ENCODE measurements around the gene VPREB1.
"Not testable (repeated sequence)": the region's sequence is repeated elsewhere in the genome, so short reads cannot be mapped to it uniquely, and the experiment has no call there.

VPREB1 gene

GRCh38 chr22:22244316-22245250 lies at the start of gene VPREB1:
Gene VPREB1, plus strand, starts transcription at chr22:22244786. Its CDS starts 28 bp downstream, at chr22:22244814.
- DNase-seq (ENCODE audit: insufficient read length, low spot score), result no peak
- no peak for FAIRE-seq

- FAIRE-seq, result no peak
- no peak for DNase-seq (ENCODE audit: insufficient read length, low spot score)
These were observed 49.7 kb upstream of the VPREB1 start for GRCh38 chr22:22194931-22195264.

GRCh38 chr22:22195265-22196017 lies 49.1 kb upstream of the VPREB1 start:
- peak; percentile 49 for DNase-seq (ENCODE audit: insufficient read length, low spot score)
- no peak for FAIRE-seq

- no peak for FAIRE-seq
These were observed 48.5 kb upstream of the VPREB1 start for GRCh38 chr22:22196018-22196533.

DNA sequence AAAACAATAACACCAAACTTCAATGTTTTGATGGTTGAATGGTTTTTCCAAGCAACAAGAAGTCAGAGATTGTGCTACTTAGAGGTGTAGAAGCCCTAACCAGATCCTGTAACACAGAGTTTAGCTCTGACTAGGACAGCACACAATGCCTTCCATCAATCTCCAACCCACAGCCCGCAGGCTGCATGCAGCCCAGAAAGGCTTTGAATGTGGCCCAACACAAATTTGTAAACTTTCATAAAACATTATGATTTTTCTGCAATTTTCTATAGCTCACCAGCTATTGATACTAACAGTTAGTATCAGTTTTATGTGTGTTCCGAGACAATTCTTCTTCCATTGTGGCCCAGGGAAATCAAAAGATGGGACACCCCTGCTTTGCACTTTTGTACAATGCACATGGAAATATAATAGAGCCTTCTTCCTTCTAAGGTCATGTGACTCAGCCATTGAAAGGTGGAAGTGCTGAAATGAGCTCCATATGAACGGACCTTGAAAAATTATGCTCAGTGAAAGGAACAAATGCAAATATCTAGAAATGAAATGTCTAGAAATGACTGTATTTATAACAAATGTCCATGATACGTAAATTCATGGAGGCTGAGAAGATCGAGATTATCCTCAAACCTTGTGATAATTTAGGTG lies 47.6 kb upstream of the VPREB1 start:
- DNase-seq (ENCODE audit: insufficient read length, low spot score), result no peak
- FAIRE-seq, result no peak

More at GRCh38 chr22:22196018-22196533, 48.5 kb upstream of the VPREB1 start:
- DNase-seq (ENCODE audit: insufficient read length, low spot score), result no peak

GRCh38 chr22:22197993-22198402 lies 46.6 kb upstream of the VPREB1 start:
- DNase-seq (ENCODE audit: insufficient read length, low spot score) (no peak), FAIRE-seq (no peak)

GRCh38 chr22:22198751-22199150 lies 45.8 kb upstream of the VPREB1 start:
- FAIRE-seq, result no peak
- DNase-seq (ENCODE audit: insufficient read length, low spot score), result no peak

- DNase-seq (ENCODE audit: insufficient read length, low spot score) (no peak), FAIRE-seq (no peak)
These were observed 45.0 kb upstream of the VPREB1 start for GRCh38 chr22:22199634-22200033.

DNA sequence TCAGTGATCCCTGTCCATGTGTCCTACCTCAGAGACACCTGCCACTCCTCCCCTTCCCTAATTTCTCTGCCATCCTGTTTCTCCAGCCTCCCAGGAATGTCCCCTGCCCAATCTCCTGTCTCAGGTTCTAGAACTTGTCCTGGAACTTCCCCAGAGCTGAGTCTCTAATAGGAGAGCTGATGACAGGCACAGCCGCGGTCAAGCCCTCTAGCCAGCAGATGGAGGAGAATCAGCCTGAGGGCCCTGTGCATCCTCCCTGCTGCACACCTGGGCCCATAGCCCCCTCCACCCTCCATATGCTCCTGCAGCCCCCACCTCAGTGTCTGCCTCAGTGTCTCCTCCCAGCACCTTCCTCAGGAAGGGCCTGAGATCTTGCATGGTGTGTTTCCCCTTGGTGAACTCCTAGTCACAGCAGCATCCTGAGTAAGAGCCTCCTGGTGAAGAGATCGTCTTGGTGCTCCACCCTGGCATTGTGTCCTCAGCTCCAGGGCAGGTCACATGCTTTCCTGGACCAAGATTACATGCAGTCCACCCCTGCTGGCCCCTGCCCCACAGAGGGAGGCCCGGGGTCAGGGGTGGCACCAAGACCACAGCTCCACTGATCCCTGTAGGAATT lies 43.9 kb upstream of the VPREB1 start:
- DNase-seq (ENCODE audit: insufficient read length, low spot score) (no peak), FAIRE-seq (no peak)

GRCh38 chr22:22201185-22201929 lies 43.2 kb upstream of the VPREB1 start:
- FAIRE-seq, result no peak

GRCh38 chr22:22201930-22202343 lies 42.6 kb upstream of the VPREB1 start:
- DNase-seq (ENCODE audit: insufficient read length, low spot score) (no peak), FAIRE-seq (no peak)

More at GRCh38 chr22:22201185-22201929, 43.2 kb upstream of the VPREB1 start:
- DNase-seq (ENCODE audit: insufficient read length, low spot score), result peak; percentile 18

- FAIRE-seq (no peak), DNase-seq (ENCODE audit: insufficient read length, low spot score) (no peak)
These were observed 41.3 kb upstream of the VPREB1 start for GRCh38 chr22:22203048-22203971.

DNA sequence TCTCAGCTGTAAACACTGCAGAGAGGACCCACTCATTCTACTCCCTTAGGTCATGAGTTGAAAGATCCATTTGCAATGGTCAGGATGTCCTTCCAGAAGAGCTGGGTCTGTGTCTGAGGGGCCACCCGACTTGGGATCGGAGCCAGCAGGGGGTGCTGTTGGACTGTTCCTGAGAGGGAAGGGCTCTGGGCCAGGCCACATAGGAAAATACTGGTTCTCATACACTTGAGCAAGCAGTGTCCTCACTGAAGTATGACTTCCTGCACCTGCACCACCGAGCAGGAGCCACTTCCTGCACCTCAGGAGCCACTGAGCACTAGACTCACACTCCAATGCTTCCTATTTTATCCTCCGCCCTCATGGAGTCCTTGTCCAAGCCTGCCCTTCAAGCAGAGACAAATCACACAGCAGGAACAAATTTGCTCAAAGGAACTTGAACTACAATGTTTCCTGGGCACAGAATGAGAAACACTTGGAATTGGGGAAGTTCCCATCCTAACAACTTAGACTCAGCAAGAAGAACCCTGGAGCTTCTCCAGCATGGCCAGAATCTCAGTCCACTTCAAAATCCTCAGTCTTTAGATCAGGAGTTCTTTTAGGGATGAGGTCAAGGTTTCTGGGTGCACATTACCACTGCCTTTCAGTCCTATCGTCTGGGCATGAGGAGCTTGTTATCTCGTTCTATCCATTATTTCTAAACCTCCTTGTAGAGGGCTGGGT lies 36.6 kb upstream of the VPREB1 start:
- DNase-seq (ENCODE audit: insufficient read length, low spot score) (peak; percentile 29), FAIRE-seq (no peak)

GRCh38 chr22:22208652-22209051 lies 35.9 kb upstream of the VPREB1 start:
- DNase-seq (ENCODE audit: insufficient read length, low spot score), result no peak
- FAIRE-seq, result no peak

GRCh38 chr22:22209080-22209640 lies 35.4 kb upstream of the VPREB1 start:
- DNase-seq (ENCODE audit: insufficient read length, low spot score); FAIRE-seq: not testable (repeated sequence)

- DNase-seq (ENCODE audit: insufficient read length, low spot score) (no peak), FAIRE-seq (no peak)
These were observed 34.2 kb upstream of the VPREB1 start for GRCh38 chr22:22210375-22210774.

DNA sequence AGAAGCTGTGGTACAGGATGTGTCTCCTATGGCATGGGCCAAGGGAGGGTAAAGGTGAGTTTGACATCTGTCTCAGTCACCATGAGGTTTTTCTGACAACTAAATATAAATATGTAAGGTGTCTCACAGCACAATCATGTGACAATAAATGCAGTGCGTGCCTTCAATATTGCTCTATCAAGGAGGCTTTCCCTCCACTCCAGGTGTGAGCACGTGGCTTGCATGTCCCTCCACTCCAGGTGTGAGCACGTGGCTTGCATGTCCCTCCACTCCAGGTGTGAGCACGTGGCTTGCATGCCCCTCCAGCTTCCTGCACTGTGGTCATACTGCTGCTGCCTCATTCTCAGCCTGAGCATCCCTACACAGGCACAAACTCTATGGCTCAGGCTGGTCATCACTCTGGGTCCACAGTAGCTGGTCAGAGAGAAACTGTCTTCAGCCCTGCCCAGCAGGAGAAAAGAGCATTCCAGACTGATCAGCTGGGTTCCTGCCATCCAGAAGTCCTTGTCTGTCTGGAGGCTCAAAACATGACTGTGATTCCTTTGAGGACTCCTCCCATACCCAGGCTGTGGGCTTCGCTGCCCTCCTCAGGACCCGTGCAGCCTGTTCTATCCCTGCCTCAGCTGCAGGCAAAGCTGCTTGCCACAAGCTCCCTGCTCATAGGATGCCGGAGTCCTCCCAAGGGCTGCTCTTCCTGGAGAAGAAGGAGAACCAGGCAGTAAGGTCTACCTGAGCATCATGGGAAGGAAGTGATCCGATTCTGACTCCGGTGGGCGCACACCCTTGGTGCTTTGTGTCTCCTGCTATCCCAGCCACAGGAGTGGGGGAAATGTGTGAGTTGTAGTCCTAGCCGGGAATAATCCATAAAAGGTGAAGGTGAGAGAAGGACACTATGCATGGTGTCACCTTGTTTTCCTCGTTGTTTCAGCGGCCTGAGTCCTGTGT lies 33.4 kb upstream of the VPREB1 start:
- FAIRE-seq, result no peak

More for the DNA sequence above, 33.4 kb upstream of the VPREB1 start:
- no peak for DNase-seq (ENCODE audit: insufficient read length, low spot score)
